Suprapubic skin (tissue), 4 donors: ENCODE results near the gene CCDC180. TPM values are rescaled to one million over a fixed set of nuclear protein-coding genes. Genes with fewer than 3 reads are reported as not detected.
"Not testable (repeated sequence)": the region's sequence is repeated elsewhere in the genome, so short reads cannot be mapped to it uniquely, and the experiment has no call there.

Experiments
- DNase-seq, 2 donors: peaks; one replicate each; pipeline ENCODE4 v3.0.0-alpha.2; 2019; ENCODE audit warnings: low spot score in 2 of 2
- H3K27ac ChIP-seq: fragments of 200-600 bp; sonication (generic); one replicate; pipeline ENCODE4 v1.5.1; 2019
- H3K27me3 ChIP-seq: fragments of 200-600 bp; sonication (generic); one replicate; pipeline ENCODE4 v1.5.1; 2019
- H3K36me3 ChIP-seq: fragments of 200-600 bp; sonication (generic); one replicate; pipeline ENCODE4 v1.5.1; 2019
- H3K4me1 ChIP-seq: fragments of 200-600 bp; sonication (generic); one replicate; pipeline ENCODE4 v1.5.1; 2019
- H3K4me3 ChIP-seq: fragments of 200-600 bp; sonication (generic); one replicate; pipeline ENCODE4 v1.5.1; 2019; ENCODE audit warnings: mild to moderate bottlenecking
- H3K9me3 ChIP-seq: fragments of 200-600 bp; sonication (generic); one replicate; pipeline ENCODE4 v1.5.1; 2019
- EP300 ChIP-seq: sonication (generic); formaldehyde crosslinking; IDR thresholded peaks from one replicate; pipeline ENCODE4 v1.6.1; 2017; ENCODE audit warnings: antibody characterized with exemption
- POLR2A ChIP-seq, 2 donors: fragments of 450-650 bp; IDR thresholded peaks; one replicate each; pipeline ENCODE4 v1.6.1; 2017; ENCODE audit warnings: antibody characterized with exemption in 2 of 2, mild to moderate bottlenecking in 2 of 2, moderate library complexity in 2 of 2
- POLR2AphosphoS5 ChIP-seq, 3 donors: sonication (generic); formaldehyde crosslinking; IDR thresholded peaks; one replicate each; pipeline ENCODE4 v1.6.1; 2017; ENCODE audit warnings: antibody characterized with exemption in 3 of 3
- WGBS: methylation state at CpG from one replicate; pipeline ENCODE4 v1.1.5; 2018; 5-methylcytosine and 5-hydroxymethylcytosine counted together
- total RNA-seq, 4 donors: library from RNA; depleted of rRNA; stranded (reverse); fragments of >200 nt; gene quantifications; one replicate each; pipeline ENCODE4 v1.1.0, GENCODE V29; 2016
- TF ChIP-seq, protein P1 (sequence below), 2 donors: fragments of 200-600 bp in 1 of 2; fragments of 450-650 bp in 1 of 2; sonication (generic) in 1 of 2; IDR thresholded peaks; one replicate each; pipeline ENCODE4 v1.5.1; 2016 to 2019; ENCODE audit warnings: antibody characterized with exemption in 2 of 2, mild to moderate bottlenecking in 1 of 2, moderate library complexity in 1 of 2

The CCDC180 gene
- total RNA-seq, 4 donors from 2014 or later, result 0.91 to 5.2 (median 2.4) TPM

GRCh38 chr9:97327562-97327961 lies 20.1 kb downstream of the CCDC180 start:
- H3K27ac ChIP-seq, result no peak overlapping the region
- no peaks in the 10 kb centered on the region for H3K27me3 ChIP-seq
- DNase-seq, result no peak
- H3K9me3 ChIP-seq, result no peaks in the 10 kb centered on the region
- no peaks in the 10 kb centered on the region for H3K4me1 ChIP-seq
- no peak overlapping the region for H3K4me3 ChIP-seq
- WGBS, result 92% methylated on average over 6 of the region's 6 CpGs
- peaks cover 54% of the 10 kb centered on the region for H3K36me3 ChIP-seq
- TF ChIP-seq POLR2A (IDR thresholded peaks at IDR 0.05), result no peak
- TF ChIP-seq, protein P1, sequence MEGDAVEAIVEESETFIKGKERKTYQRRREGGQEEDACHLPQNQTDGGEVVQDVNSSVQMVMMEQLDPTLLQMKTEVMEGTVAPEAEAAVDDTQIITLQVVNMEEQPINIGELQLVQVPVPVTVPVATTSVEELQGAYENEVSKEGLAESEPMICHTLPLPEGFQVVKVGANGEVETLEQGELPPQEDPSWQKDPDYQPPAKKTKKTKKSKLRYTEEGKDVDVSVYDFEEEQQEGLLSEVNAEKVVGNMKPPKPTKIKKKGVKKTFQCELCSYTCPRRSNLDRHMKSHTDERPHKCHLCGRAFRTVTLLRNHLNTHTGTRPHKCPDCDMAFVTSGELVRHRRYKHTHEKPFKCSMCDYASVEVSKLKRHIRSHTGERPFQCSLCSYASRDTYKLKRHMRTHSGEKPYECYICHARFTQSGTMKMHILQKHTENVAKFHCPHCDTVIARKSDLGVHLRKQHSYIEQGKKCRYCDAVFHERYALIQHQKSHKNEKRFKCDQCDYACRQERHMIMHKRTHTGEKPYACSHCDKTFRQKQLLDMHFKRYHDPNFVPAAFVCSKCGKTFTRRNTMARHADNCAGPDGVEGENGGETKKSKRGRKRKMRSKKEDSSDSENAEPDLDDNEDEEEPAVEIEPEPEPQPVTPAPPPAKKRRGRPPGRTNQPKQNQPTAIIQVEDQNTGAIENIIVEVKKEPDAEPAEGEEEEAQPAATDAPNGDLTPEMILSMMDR (IDR thresholded peaks at IDR 0.05), result no peak
- TF ChIP-seq EP300, result no peak
- no peak for TF ChIP-seq POLR2AphosphoS5 (IDR thresholded peaks at IDR 0.05)

GRCh38 chr9:97332993-97333392 lies 25.5 kb downstream of the CCDC180 start:
- TF ChIP-seq POLR2AphosphoS5 (IDR thresholded peaks at IDR 0.05) (no peak), POLR2A (IDR thresholded peaks at IDR 0.05) (no peak), EP300 (no peak)
- TF ChIP-seq, protein P1 (IDR thresholded peaks at IDR 0.05), result no peak
- H3K4me3 ChIP-seq, result no peak overlapping the region
- H3K36me3 ChIP-seq, result peaks cover 12% of the 10 kb centered on the region
- H3K4me1 ChIP-seq, result no peaks in the 10 kb centered on the region
- no peaks in the 10 kb centered on the region for H3K27me3 ChIP-seq
- WGBS, result 97% methylated on average over 3 of the region's 3 CpGs
- no peaks in the 10 kb centered on the region for H3K9me3 ChIP-seq
- no peak overlapping the region for H3K27ac ChIP-seq
- no peak for DNase-seq

DNA sequence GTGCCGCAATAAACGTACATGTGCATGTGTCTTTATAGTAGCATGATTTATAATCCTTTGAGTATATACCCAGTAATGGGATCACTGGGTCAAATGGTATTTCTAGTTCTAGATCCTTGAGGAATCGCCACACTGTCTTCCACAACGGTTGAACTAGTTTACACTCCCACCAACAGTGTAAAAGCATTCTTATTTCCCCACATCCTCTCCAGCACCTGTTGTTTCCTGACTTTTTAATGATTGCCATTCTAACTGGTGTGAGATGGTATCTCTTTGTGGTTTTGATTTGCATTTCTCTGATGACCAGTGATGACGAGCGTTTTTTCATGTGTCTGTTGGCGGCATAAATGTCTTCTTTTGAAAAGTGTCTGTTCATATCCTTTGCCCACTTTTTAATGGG lies 28.2 kb downstream of the CCDC180 start:
- H3K4me1 ChIP-seq, H3K36me3 ChIP-seq: not testable (repeated sequence)
- WGBS, result 96% methylated on average over 7 of the region's 7 CpGs

GRCh38 chr9:97348871-97349270 lies 41.4 kb downstream of the CCDC180 start:
- Histone ChIP-seq H3K27ac (no peak overlapping the region), H3K36me3 (peaks cover 17% of the 10 kb centered on the region), H3K4me1 (no peaks in the 10 kb centered on the region), H3K27me3 (no peaks in the 10 kb centered on the region), H3K4me3 (no peak overlapping the region), H3K9me3 (no peaks in the 10 kb centered on the region)
- 89% methylated on average over 10 of the region's 10 CpGs for WGBS
- no peak for DNase-seq
- TF ChIP-seq POLR2AphosphoS5 (IDR thresholded peaks at IDR 0.05), result no peak
- TF ChIP-seq, protein P1 (IDR thresholded peaks at IDR 0.05), result no peak

More for the DNA sequence above, 28.2 kb downstream of the CCDC180 start:
- H3K9me3 ChIP-seq, H3K27me3 ChIP-seq, H3K27ac ChIP-seq, DNase-seq, H3K4me3 ChIP-seq: not testable (repeated sequence)

DNA sequence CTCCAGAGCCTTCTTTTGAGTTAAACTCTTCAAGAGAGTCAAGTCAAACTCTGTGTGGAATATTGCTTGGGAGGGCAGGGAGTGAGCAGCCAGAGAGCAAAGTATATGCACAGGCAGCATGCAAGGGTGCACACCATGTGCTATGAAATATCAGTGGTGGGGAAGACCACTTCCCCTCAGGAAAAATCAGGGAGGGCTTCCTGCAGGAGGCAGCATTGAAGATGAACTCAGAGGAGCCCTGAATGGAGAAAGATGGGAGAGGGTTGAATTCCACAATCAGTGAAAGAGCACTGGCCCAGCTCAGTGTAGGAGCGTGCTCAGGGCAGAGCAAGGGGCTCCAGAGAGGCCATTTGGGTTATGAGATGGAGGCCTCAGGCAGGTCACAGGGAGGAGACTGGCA lies 41.9 kb downstream of the CCDC180 start:
- WGBS, result 91% methylated on average over 1 of the region's 1 CpG
- TF ChIP-seq EP300 (no peak), POLR2A (IDR thresholded peaks at IDR 0.05) (no peak), POLR2AphosphoS5 (IDR thresholded peaks at IDR 0.05) (no peak)
- TF ChIP-seq, protein P1 (IDR thresholded peaks at IDR 0.05), result no peak

DNA sequence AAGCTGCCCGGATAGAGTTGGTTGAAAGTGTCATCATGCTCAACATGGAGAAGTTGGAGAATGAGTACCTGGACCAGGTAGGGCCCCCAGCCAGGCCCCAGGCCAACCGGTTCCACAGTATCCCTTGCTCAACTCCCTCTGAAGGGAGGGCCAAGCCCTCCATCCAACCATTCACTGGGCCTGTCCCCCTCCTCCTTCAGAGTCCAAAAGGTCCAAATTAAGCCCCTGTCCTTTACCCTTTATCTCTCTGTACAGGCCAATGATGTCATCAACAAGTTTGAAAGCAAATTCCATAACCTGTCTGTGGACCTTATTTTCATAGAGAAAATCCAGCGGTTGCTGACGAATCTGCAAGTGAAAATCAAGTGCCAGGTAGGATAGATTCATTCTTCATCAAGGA lies 47.2 kb downstream of the CCDC180 start:
- Histone ChIP-seq H3K4me1 (no peaks in the 10 kb centered on the region), H3K27ac (no peak overlapping the region), H3K9me3 (no peaks in the 10 kb centered on the region), H3K4me3 (no peak overlapping the region), H3K36me3 (peaks cover 45% of the 10 kb centered on the region), H3K27me3 (no peaks in the 10 kb centered on the region)
- WGBS, result 88% methylated on average over 4 of the region's 4 CpGs
- no peak for DNase-seq
- no peak for TF ChIP-seq POLR2AphosphoS5 (IDR thresholded peaks at IDR 0.05)
- no peak for TF ChIP-seq POLR2A (IDR thresholded peaks at IDR 0.05)
- no peak for TF ChIP-seq EP300
- TF ChIP-seq, protein P1 (IDR thresholded peaks at IDR 0.05), result no peak

More for the DNA sequence above, 41.9 kb downstream of the CCDC180 start:
- Histone ChIP-seq H3K27me3 (no peaks in the 10 kb centered on the region), H3K36me3 (peaks cover 13% of the 10 kb centered on the region), H3K4me1 (no peaks in the 10 kb centered on the region), H3K9me3 (no peaks in the 10 kb centered on the region), H3K27ac (no peak overlapping the region), H3K4me3 (no peak overlapping the region)
- no peak for DNase-seq
